Adipose tissue (tissue), 3 donors: Measurements from ENCODE around the gene CCNY. TPM values are rescaled to one million over a fixed set of nuclear protein-coding genes. Genes with fewer than 3 reads are reported as not detected.

Experiments
- H3K27ac ChIP-seq: one replicate; pipeline ENCODE4 v1.5.1; 2013; ENCODE audit warnings: low read depth, low read length
- WGBS, 3 donors: extraction: QIAGEN DNeasy Blood & Tissue Kit; methylation state at CpG; one replicate each; pipeline ENCODE4 v1.1.7; 2013; 5-methylcytosine and 5-hydroxymethylcytosine counted together
- polyA plus RNA-seq, 3 donors: library from polyadenylated mRNA; stranded (reverse); fragments of 200-250 nt; gene quantifications; one replicate each; pipeline ENCODE4 v1.2.3, GENCODE V29; 2013
- donor health status: healthy with polysubstance abuse.
- donor health status: Bipolar disorder and iron deficiency.
- donor health status: healthy.

CCNY gene
- polyA plus RNA-seq, 3 donors, result 14.0 to 38.6 (median 24.6) TPM

- H3K27ac ChIP-seq, result no peak overlapping the region
- WGBS, 3 donors, result 19 to 44% (median 35%) methylated on average over 6 of the region's 6 CpGs
Measured at GRCh38 chr10:35598379-35598778, 262.1 kb downstream of the CCNY start.

GRCh38 chr10:35600193-35600592 lies 263.9 kb downstream of the CCNY start:
- H3K27ac ChIP-seq, result no peak overlapping the region
- WGBS, 3 donors, result 53 to 69% (median 67%) methylated on average over 2 of the region's 2 CpGs

GRCh38 chr10:35605191-35605590 lies 268.9 kb downstream of the CCNY start, which contains the start of gene GJD4:
GJD4 (plus strand) TSS chr10:35605341; CDS start chr10:35605568, 227 bp downstream.
- 59 to 76% (median 72%) methylated on average over 8 of the region's 8 CpGs for WGBS, 3 donors
- H3K27ac ChIP-seq, result no peak within 1 kb of the TSS

- 79 to 84% (median 80%) methylated on average over 6 of the region's 6 CpGs for WGBS, 3 donors
Measured at GRCh38 chr10:35606430-35606829, 270.1 kb downstream of the CCNY start.

GRCh38 chr10:35607475-35608327 lies 271.4 kb downstream of the CCNY start:
- WGBS, 3 donors, result 6 to 8% (median 7%) methylated on average over 71 to 78 of the region's 78 CpGs
- H3K27ac ChIP-seq, result no peak overlapping the region

More at GRCh38 chr10:35606430-35606829, 270.1 kb downstream of the CCNY start:
- H3K27ac ChIP-seq, result no peak overlapping the region

- no peak overlapping the region for H3K27ac ChIP-seq
- WGBS, 3 donors, result 59 to 72% (median 67%) methylated on average over 16 of the region's 16 CpGs
Measured at GRCh38 chr10:35608328-35608672, 272.0 kb downstream of the CCNY start.

GRCh38 chr10:35611750-35612149 lies 275.4 kb downstream of the CCNY start:
- 63 to 85% (median 82%) methylated on average over 6 of the region's 6 CpGs for WGBS, 3 donors

GRCh38 chr10:35612385-35613106 lies 276.2 kb downstream of the CCNY start:
- WGBS, 3 donors, result 41 to 62% (median 58%) methylated on average over 6 of the region's 6 CpGs
- H3K27ac ChIP-seq, result no peak overlapping the region

More at GRCh38 chr10:35611750-35612149, 275.4 kb downstream of the CCNY start:
- H3K27ac ChIP-seq, result no peak overlapping the region

- no peak overlapping the region for H3K27ac ChIP-seq
- WGBS, 3 donors, result 64 to 83% (median 78%) methylated on average over 2 of the region's 2 CpGs
Measured at GRCh38 chr10:35613107-35613440, 276.8 kb downstream of the CCNY start.

GRCh38 chr10:35613597-35614226 lies 277.4 kb downstream of the CCNY start:
- 48 to 57% (median 56%) methylated on average over 8 of the region's 8 CpGs for WGBS, 3 donors

GRCh38 chr10:35614312-35614711 lies 278.0 kb downstream of the CCNY start:
- no peak overlapping the region for H3K27ac ChIP-seq
- 50 to 55% (median 53%) methylated on average over 5 of the region's 5 CpGs for whole genome bisulfite sequencing, 3 donors

More at GRCh38 chr10:35613597-35614226, 277.4 kb downstream of the CCNY start:
- H3K27ac ChIP-seq, result no peak overlapping the region

Other genes with a start within 250 kb of the CCNY start
- gene CUL2, start 246.2 kb upstream of the CCNY start, polyA plus RNA-seq, result 10 to 100 TPM in 2 of 3 donors, 1 to 10 TPM in 1; 7.2 to 12.8 (median 12.0) TPM
- gene CREM, start 209.7 kb upstream of the CCNY start, polyA plus RNA-seq, result 100 to 1,000 TPM in 1 of 3 donors, 10 to 100 TPM in 2; 16.6 to 143 (median 75.4) TPM